ENCODE measurements around the gene GPR183.

The GPR183 gene

GRCh38 chr13:99339736-99340397, 32.7 kb upstream of the GPR183 start:
- H3F3A ChIP-seq (ENCODE audit: low read depth), result no peaks in the 10 kb centered on the region; the same call in 1 of the 2 replicates
- peaks cover 36% of the 10 kb centered on the region for H3K4me1 ChIP-seq (ENCODE audit: insufficient read depth, low read length, poor library complexity, severe bottlenecking)
- H3K79me2 ChIP-seq (ENCODE audit: insufficient read depth, low read length), result no peaks in the 10 kb centered on the region
- H3K9me3 ChIP-seq (ENCODE audit: insufficient read depth, low read depth, low read length), result no peaks in the 10 kb centered on the region
- no peak overlapping the region for H3K4me2 ChIP-seq (ENCODE audit: low read depth, low read length, poor library complexity, severe bottlenecking)
- no peak overlapping the region for H3K4me3 ChIP-seq (ENCODE audit: low read length, poor library complexity, severe bottlenecking)
- H4K20me1 ChIP-seq (ENCODE audit: insufficient read depth, low read length, poor library complexity, severe bottlenecking), result no peaks in the 10 kb centered on the region
- H3K9me2 ChIP-seq (replicated peaks; ENCODE audit: low read depth, low read length), result no peaks in the 10 kb centered on the region
- no peak overlapping the region for H2AFZ ChIP-seq (ENCODE audit: low read length)
- peaks cover 51% of the 10 kb centered on the region for H3K36me3 ChIP-seq (ENCODE audit: insufficient read depth, low read length)
- no peak for TF ChIP-seq CTCF (conservative IDR thresholded peaks at IDR 0.05; ENCODE audit: low read length)
- no peak for TF ChIP-seq EZH2phosphoT487 (IDR thresholded peaks at IDR 0.05; ENCODE audit: borderline replicate concordance)
- H3K9ac ChIP-seq (ENCODE audit: low read depth, low read length, poor library complexity, severe bottlenecking), result no peak overlapping the region
- no peaks in the 10 kb centered on the region for H3K27me3 ChIP-seq (ENCODE audit: insufficient read depth, low read length, poor library complexity, severe bottlenecking)

- Histone ChIP-seq H3K27me3 (ENCODE audit: insufficient read depth, low read length, poor library complexity, severe bottlenecking) (no peaks in the 10 kb centered on the region), H3K4me2 (ENCODE audit: low read depth, low read length, poor library complexity, severe bottlenecking) (no peak overlapping the region), H3K9me3 (ENCODE audit: insufficient read depth, low read depth, low read length) (no peaks in the 10 kb centered on the region), H3K36me3 (ENCODE audit: insufficient read depth, low read length) (peaks cover 47% of the 10 kb centered on the region), H4K20me1 (ENCODE audit: insufficient read depth, low read length, poor library complexity, severe bottlenecking) (no peaks in the 10 kb centered on the region), H3K9ac (ENCODE audit: low read depth, low read length, poor library complexity, severe bottlenecking) (no peak overlapping the region), H3K9me2 (replicated peaks; ENCODE audit: low read depth, low read length) (no peaks in the 10 kb centered on the region), H3K4me3 (ENCODE audit: low read length, poor library complexity, severe bottlenecking) (no peak overlapping the region), H2AFZ (ENCODE audit: low read length) (no peak overlapping the region), H3F3A (ENCODE audit: low read depth) (no peaks in the 10 kb centered on the region; the same call in 1 of the 2 replicates), H3K79me2 (ENCODE audit: insufficient read depth, low read length) (no peaks in the 10 kb centered on the region), H3K4me1 (ENCODE audit: insufficient read depth, low read length, poor library complexity, severe bottlenecking) (peaks cover 36% of the 10 kb centered on the region)
- TF ChIP-seq CTCF (conservative IDR thresholded peaks at IDR 0.05; ENCODE audit: low read length), result no peak
These were observed 32.1 kb upstream of the GPR183 start for GRCh38 chr13:99339230-99339721.

GRCh38 chr13:99335603-99336002, 28.4 kb upstream of the GPR183 start:
- Histone ChIP-seq H3K27me3 (ENCODE audit: insufficient read depth, low read length, poor library complexity, severe bottlenecking) (no peaks in the 10 kb centered on the region), H4K20me1 (ENCODE audit: insufficient read depth, low read length, poor library complexity, severe bottlenecking) (no peaks in the 10 kb centered on the region), H3K9me2 (replicated peaks; ENCODE audit: low read depth, low read length) (no peaks in the 10 kb centered on the region), H3K79me2 (ENCODE audit: insufficient read depth, low read length) (no peaks in the 10 kb centered on the region), H3K4me2 (ENCODE audit: low read depth, low read length, poor library complexity, severe bottlenecking) (no peak overlapping the region), H3F3A (ENCODE audit: low read depth) (no peaks in the 10 kb centered on the region; the same call in 1 of the 2 replicates), H3K9ac (ENCODE audit: low read depth, low read length, poor library complexity, severe bottlenecking) (no peak overlapping the region), H3K4me3 (ENCODE audit: low read length, poor library complexity, severe bottlenecking) (no peak overlapping the region), H3K9me3 (ENCODE audit: insufficient read depth, low read depth, low read length) (no peaks in the 10 kb centered on the region), H2AFZ (ENCODE audit: low read length) (no peak overlapping the region), H3K36me3 (ENCODE audit: insufficient read depth, low read length) (peaks cover 10% of the 10 kb centered on the region), H3K4me1 (ENCODE audit: insufficient read depth, low read length, poor library complexity, severe bottlenecking) (peaks cover 40% of the 10 kb centered on the region)
- TF ChIP-seq EZH2phosphoT487 (IDR thresholded peaks at IDR 0.05; ENCODE audit: borderline replicate concordance) (no peak), CTCF (conservative IDR thresholded peaks at IDR 0.05; ENCODE audit: low read length) (no peak)

Measured in Loucy (cell line).